Measurements from ENCODE around the gene TARP.
"Not testable (repeated sequence)": the region's sequence is repeated elsewhere in the genome, so short reads cannot be mapped to it uniquely, and the experiment has no call there.

TARP gene

GRCh38 chr7:38259157-38259556 lies 14.3 kb downstream of the TARP start:
- not testable (repeated sequence) for DNase-seq

- no peak for DNase-seq
These were observed 16.1 kb downstream of the TARP start for GRCh38 chr7:38257350-38257677.

- DNase-seq, result not testable (repeated sequence)
These were observed 23.6 kb downstream of the TARP start for GRCh38 chr7:38249849-38250248.

GRCh38 chr7:38248069-38248567 lies 25.3 kb downstream of the TARP start:
- no peak for DNase-seq

- no peak for DNase-seq
These were observed 27.9 kb downstream of the TARP start for GRCh38 chr7:38245409-38245977.

GRCh38 chr7:38244516-38244915 lies 28.9 kb downstream of the TARP start:
- DNase-seq, result no peak

GRCh38 chr7:38243345-38243744 lies 30.1 kb downstream of the TARP start:
- DNase-seq, result not testable (repeated sequence)

GRCh38 chr7:38242814-38243213 lies 30.6 kb downstream of the TARP start:
- DNase-seq, result no peak

GRCh38 chr7:38241071-38241470 lies 32.4 kb downstream of the TARP start:
- no peak for DNase-seq

- not testable (repeated sequence) for DNase-seq
These were observed 34.3 kb downstream of the TARP start for GRCh38 chr7:38239129-38239528.

- no peak for DNase-seq
These were observed 37.8 kb downstream of the TARP start for GRCh38 chr7:38235606-38236005.

GRCh38 chr7:38234759-38235158 lies 38.7 kb downstream of the TARP start:
- not testable (repeated sequence) for DNase-seq

- DNase-seq, result no peak
These were observed 40.7 kb downstream of the TARP start for GRCh38 chr7:38232502-38233366.

GRCh38 chr7:38229884-38230642 lies 43.4 kb downstream of the TARP start:
- DNase-seq, result no peak

GRCh38 chr7:38229386-38229785 lies 44.0 kb downstream of the TARP start:
- DNase-seq, result no peak

GRCh38 chr7:38224392-38224791 lies 49.0 kb downstream of the TARP start:
- no peak for DNase-seq

- DNase-seq, result no peak
These were observed 50.1 kb downstream of the TARP start for GRCh38 chr7:38223306-38223705.

- DNase-seq, result no peak
These were observed 50.8 kb downstream of the TARP start for GRCh38 chr7:38222481-38223096.

- no peak for DNase-seq
These were observed 53.0 kb downstream of the TARP start for GRCh38 chr7:38220452-38220851.

GRCh38 chr7:38217672-38218071 lies 55.8 kb downstream of the TARP start:
- DNase-seq, result no peak

- DNase-seq, result peak; percentile 84
These were observed 57.4 kb downstream of the TARP start for GRCh38 chr7:38215735-38216670.

- DNase-seq, result no peak
These were observed 58.3 kb downstream of the TARP start for GRCh38 chr7:38215115-38215514.

All from left hindlimb (tissue), 1 donor.